Measurements from ENCODE around the gene MROH2B. TPM values are rescaled to one million over a fixed set of nuclear protein-coding genes. Genes with fewer than 3 reads are reported as not detected.
A peak's percentile ranks its signal among the peaks of the same experiment; 100 is the strongest.

The MROH2B gene
- total RNA-seq, 1 donor from 2014 or later, result not detected

DNA sequence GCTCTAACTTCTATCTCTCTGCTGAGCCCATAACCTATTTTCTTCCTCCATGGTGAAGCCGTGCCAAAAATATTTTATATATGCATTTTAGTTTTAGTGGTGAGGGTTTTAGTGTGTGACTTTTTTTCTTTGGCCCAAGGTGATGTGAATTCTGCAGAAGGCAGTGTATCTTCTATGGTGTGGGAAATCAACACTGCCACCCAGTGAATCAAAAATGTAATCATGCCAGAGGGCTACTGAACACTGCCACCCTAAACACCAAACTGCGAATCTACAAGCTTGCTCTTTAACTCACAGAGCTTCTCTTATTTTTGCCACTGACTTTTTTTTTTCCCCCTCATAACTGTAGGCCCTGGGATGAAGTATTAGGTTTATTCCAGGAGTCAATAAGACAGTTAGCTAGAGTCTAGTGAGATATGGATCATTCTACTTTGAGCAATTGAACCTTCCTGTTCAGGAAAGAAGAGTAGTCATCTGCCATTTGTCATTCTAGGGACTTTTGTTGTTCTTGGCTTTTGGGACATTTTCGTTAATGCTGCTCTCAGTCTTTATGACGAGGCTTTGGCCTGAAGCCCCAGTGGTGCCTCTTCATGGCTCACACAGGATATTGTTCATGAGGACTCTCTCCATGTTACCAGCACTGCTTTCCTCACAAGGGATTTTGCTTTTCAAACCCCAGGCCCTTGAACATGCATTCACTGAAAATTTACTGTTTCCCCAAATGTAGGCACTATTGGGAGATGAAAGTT is 108.8 kb downstream of the MROH2B start:
- DNase-seq, result no peak

DNA sequence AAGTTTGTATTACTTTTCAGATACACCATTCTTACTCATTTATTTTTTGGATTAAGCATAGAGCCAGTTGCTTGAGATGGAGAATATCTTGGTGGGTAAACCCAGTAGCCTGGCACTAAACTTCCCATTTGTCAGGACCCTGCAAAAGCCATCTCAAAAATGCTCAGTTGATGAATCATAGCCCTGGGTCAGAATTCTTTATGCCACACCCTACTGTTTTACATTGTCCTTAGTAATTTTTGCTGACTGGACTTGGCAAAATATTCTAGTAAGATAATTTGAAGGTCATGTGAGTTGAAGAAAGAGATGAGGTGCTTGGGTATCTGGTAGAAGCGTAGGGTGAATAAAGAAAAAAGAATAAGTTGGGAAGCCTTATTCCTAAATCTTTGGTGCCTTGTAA is 111.1 kb downstream of the MROH2B start:
- DNase-seq, result no peak

DNA sequence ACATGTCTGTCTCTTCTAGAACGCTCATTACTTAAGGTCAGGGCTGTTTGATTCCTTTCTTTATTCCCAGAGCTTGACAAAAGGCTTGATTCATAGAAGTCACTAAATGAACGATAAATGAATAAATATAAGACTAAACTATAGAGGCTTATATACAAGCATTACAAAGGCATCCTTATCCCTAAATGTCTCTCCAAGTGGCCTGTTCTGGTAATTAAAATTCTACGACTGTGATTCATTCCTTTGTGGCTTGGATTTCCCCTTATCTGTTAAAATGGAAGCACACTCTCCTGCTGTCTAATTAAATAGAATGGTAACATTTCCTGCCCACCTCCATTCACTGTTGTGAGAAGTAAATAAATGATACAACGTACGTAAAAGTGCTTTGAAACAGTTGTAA is 112.3 kb downstream of the MROH2B start:
- no peak for DNase-seq

DNA sequence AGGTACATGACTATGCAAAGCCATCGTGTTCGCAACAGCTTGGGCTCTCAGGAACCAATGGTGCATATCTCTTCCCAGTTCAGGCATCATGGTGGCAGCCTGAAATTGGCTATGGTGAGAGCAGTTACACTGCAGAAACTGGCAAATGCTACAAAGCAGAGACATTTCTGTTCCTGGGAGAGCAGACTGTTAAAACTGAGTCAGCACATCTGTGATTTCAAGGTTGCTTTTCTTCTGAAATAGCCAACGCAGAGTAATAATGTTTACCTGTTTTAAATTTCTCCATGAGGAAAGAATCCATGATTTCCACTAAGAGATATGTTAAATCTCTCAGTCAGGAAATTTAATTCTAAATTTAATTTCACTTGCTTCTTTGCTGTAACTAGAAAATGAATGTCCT is 114.1 kb downstream of the MROH2B start:
- DNase-seq, result no peak

DNA sequence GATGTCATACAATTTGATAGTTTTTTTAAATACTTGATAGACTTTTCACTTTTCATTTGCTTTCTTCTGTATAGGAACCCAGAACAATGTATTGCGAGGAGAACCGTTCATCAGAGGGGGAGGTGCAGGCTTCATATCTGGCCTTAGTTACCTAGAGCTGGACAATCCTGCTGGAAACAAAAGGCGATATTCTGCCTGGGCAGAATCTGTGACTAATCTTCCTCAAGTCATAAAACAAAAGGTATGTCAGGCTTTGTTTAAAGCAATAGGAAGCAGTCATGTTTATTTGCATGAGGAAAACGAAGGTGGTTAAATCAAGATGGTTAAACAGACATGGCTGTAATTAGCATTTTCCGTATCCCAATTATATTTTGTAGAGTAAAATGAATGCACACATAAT is 115.8 kb downstream of the MROH2B start:
- peak; percentile 45 for DNase-seq

Other genes with a start within 250 kb of the MROH2B start
- 394 and 634 TPM in 2 replicates for gene RPL37, start 236.1 kb downstream of the MROH2B start, total RNA-seq
- 39.6 and 44.6 TPM in 2 replicates for gene CARD6, start 230.0 kb downstream of the MROH2B start, total RNA-seq
- under 0.01 and 0.28 TPM in 2 replicates for gene C7, start 161.8 kb downstream of the MROH2B start, total RNA-seq
- not detected in 2 replicates for gene C6, start 142.2 kb upstream of the MROH2B start, total RNA-seq

All from dermis blood vessel endothelial cell (primary cell).